HepG2 (cell line): ENCODE measurements around the gene TTC6. TPM values are rescaled to one million over a fixed set of nuclear protein-coding genes. Genes with fewer than 3 reads are reported as not detected.

ENCODE experiments used
- GATAD1 ChIP-seq: IDR thresholded peaks from 2 replicates; pipeline ENCODE4 v1.6.1; 2016; ENCODE audit warnings: missing genetic modification reagents, missing compliant biosample characterization
- GTF2F1 ChIP-seq: fragments of 150-350 bp; IDR thresholded peaks from 2 replicates; pipeline ENCODE4 v1.6.1; 2014; ENCODE audit warnings: low read length
- HHEX ChIP-seq: IDR thresholded peaks from 2 replicates; pipeline ENCODE4 v1.6.1; 2016; ENCODE audit warnings: control low read depth
- JUND ChIP-seq: sonication (generic); formaldehyde crosslinking; IDR thresholded peaks from 2 replicates; pipeline ENCODE4 v1.8.0; 2022; ENCODE audit warnings: mild to moderate bottlenecking, missing genetic modification reagents
- NRL ChIP-seq: sonication (generic); formaldehyde crosslinking; IDR thresholded peaks from 2 replicates; pipeline ENCODE4 v1.5.0; 2020; ENCODE audit warnings: missing genetic modification reagents, mild to moderate bottlenecking, moderate library complexity, borderline replicate concordance
- SUZ12 ChIP-seq: fragments of 150-350 bp; IDR thresholded peaks from 2 replicates; pipeline ENCODE4 v1.6.1; 2014; ENCODE audit warnings: low read depth, low read length
- TBL1XR1 ChIP-seq: fragments of 150-350 bp; IDR thresholded peaks from 2 replicates; pipeline ENCODE4 v1.6.1; 2014; ENCODE audit warnings: borderline replicate concordance, low read length; ENCODE audit not compliant: partially characterized antibody
- ZFP36 ChIP-seq: fragments of 150-350 bp; IDR thresholded peaks from 2 replicates; pipeline ENCODE4 v1.6.1; 2018; ENCODE audit warnings: borderline replicate concordance, low read length, low read depth; ENCODE audit not compliant: partially characterized antibody
- ZFP62 ChIP-seq: sonication (generic); formaldehyde crosslinking; IDR thresholded peaks from 2 replicates; pipeline ENCODE4 v1.4.0; 2020; ENCODE audit warnings: missing genetic modification reagents
- ZNF205 ChIP-seq: IDR thresholded peaks from 2 replicates; pipeline ENCODE4 v1.6.1; 2018; ENCODE audit warnings: missing biosample characterization, missing genetic modification reagents
- ZNF343 ChIP-seq: sonication (generic); formaldehyde crosslinking; IDR thresholded peaks from 2 replicates; pipeline ENCODE4 v1.4.0; 2020; ENCODE audit warnings: mild to moderate bottlenecking, missing genetic modification reagents
- ZNF432 ChIP-seq: sonication (generic); formaldehyde crosslinking; IDR thresholded peaks from 2 replicates; pipeline ENCODE4 v1.5.0; 2020; ENCODE audit warnings: missing genetic modification reagents, mild to moderate bottlenecking, borderline replicate concordance
- ZNF546 ChIP-seq: sonication (generic); formaldehyde crosslinking; conservative IDR thresholded peaks from 2 replicates; pipeline ENCODE4 v1.8.1; 2023; ENCODE audit warnings: mild to moderate bottlenecking, missing genetic modification reagents
- ZNF660 ChIP-seq: sonication (generic); formaldehyde crosslinking; IDR thresholded peaks from 2 replicates; pipeline ENCODE4 v1.5.1; 2020; ENCODE audit warnings: mild to moderate bottlenecking, low read depth, missing genetic modification reagents, borderline replicate concordance
- polyA plus RNA-seq, 8 experiments: library from polyadenylated mRNA; depleted of rRNA in 3 of 8; stranded (reverse) in 7 of 8; unstranded in 1 of 8; fragments of >200 nt; fragmentation: Illumina TruSeq in 4 of 8; extraction: Trizol in 4 of 8; gene quantifications; 2 replicates each; pipeline versions ENCODE4 v1.2.1 to v1.2.3, GENCODE V29; 2011 to 2016; ENCODE audit warnings: low read depth in 4 of 8, missing spikeins in 1 of 8, mixed read lengths in 1 of 8; ENCODE audit not compliant: insufficient read depth in 1 of 8
- total RNA-seq, 5 experiments: library from RNA; depleted of rRNA; stranded (reverse); fragments of >200 nt; fragmentation: Illumina TruSeq; extraction: Trizol; gene quantifications; 2 replicates each; pipeline ENCODE4 v1.2.3, GENCODE V29; 2016; ENCODE audit warnings: low read depth in 1 of 5
- TF ChIP-seq, protein P1 (sequence below): sonication (generic); formaldehyde crosslinking; IDR thresholded peaks from 2 replicates; pipeline ENCODE4 v1.4.0; 2020; ENCODE audit warnings: missing genetic modification reagents, borderline replicate concordance
- TF ChIP-seq, protein P2 (sequence below): sonication (generic); formaldehyde crosslinking; IDR thresholded peaks from 2 replicates; pipeline ENCODE4 v1.4.0; 2020; ENCODE audit warnings: missing genetic modification reagents, borderline replicate concordance
- TF ChIP-seq, protein P3 (sequence below): sonication (generic); formaldehyde crosslinking; IDR thresholded peaks from 2 replicates; pipeline ENCODE4 v1.4.0; 2020; ENCODE audit warnings: missing genetic modification reagents
- TF ChIP-seq, protein P4 (sequence below): sonication (generic); formaldehyde crosslinking; IDR thresholded peaks from 2 replicates; pipeline ENCODE4 v1.4.0; 2020; ENCODE audit warnings: mild to moderate bottlenecking, missing genetic modification reagents

The TTC6 gene
- total and polyA plus RNA-seq, 2 of the 13 experiments (the other 11 are each of a cell fraction or from before 2014, with no cell fraction given) = 9.3 to 27.4 TPM

DNA sequence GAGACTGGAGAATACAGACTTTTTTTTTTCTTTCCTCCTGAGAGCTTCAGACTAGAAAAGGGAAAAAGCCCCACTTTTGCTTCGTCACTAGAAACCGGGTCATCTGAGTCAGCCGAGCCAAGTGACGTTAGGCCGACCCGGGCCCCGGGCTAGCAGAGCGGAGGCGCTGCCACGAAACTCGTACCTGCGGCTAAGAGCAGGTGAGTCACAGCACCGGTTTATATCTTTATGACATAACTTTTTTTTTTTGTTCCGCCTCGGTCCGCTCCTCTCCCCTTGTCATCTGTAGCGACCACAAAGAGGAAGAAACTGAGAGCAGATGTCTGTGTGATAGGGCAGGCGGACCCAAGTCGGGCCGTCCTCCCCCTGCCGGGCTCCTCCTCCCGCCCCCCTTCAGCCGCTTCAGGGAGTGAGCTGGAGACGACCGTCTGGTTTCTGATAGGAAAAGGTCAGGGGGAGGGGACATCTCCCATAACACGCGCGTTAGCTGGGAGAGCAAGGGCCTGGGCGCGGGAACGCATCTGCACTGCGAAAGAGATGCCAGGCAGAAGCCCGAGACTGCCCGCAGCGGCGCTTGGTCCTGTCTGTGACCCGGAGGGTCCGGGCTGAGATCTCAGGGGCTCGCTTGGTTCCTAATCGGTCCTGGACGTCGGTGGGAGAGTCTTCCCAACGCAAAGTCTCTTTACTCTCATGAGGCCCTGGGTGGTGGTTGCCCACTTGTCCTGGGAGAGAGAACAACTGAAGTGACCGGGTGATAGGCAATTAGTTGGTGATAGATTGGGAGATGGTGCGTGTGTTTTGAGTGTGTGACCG lies 586 bp downstream of the TTC6 start (continued):
- TF ChIP-seq, protein P1, sequence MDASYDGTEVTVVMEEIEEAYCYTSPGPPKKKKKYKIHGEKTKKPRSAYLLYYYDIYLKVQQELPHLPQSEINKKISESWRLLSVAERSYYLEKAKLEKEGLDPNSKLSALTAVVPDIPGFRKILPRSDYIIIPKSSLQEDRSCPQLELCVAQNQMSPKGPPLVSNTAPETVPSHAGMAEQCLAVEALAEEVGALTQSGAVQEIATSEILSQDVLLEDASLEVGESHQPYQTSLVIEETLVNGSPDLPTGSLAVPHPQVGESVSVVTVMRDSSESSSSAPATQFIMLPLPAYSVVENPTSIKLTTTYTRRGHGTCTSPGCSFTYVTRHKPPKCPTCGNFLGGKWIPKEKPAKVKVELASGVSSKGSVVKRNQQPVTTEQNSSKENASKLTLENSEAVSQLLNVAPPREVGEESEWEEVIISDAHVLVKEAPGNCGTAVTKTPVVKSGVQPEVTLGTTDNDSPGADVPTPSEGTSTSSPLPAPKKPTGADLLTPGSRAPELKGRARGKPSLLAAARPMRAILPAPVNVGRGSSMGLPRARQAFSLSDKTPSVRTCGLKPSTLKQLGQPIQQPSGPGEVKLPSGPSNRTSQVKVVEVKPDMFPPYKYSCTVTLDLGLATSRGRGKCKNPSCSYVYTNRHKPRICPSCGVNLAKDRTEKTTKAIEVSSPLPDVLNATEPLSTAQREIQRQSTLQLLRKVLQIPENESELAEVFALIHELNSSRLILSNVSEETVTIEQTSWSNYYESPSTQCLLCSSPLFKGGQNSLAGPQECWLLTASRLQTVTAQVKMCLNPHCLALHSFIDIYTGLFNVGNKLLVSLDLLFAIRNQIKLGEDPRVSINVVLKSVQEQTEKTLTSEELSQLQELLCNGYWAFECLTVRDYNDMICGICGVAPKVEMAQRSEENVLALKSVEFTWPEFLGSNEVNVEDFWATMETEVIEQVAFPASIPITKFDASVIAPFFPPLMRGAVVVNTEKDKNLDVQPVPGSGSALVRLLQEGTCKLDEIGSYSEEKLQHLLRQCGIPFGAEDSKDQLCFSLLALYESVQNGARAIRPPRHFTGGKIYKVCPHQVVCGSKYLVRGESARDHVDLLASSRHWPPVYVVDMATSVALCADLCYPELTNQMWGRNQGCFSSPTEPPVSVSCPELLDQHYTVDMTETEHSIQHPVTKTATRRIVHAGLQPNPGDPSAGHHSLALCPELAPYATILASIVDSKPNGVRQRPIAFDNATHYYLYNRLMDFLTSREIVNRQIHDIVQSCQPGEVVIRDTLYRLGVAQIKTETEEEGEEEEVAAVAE (CRISPR knock-in tag) = peak; percentile 84
- TF ChIP-seq HHEX (CRISPR knock-in tag) = 0 out of 2 replicates have a peak, but pooled peaks have one; percentile 11
- TF ChIP-seq GATAD1 (CRISPR knock-in tag) = peak; percentile 75
- TF ChIP-seq, protein P2, sequence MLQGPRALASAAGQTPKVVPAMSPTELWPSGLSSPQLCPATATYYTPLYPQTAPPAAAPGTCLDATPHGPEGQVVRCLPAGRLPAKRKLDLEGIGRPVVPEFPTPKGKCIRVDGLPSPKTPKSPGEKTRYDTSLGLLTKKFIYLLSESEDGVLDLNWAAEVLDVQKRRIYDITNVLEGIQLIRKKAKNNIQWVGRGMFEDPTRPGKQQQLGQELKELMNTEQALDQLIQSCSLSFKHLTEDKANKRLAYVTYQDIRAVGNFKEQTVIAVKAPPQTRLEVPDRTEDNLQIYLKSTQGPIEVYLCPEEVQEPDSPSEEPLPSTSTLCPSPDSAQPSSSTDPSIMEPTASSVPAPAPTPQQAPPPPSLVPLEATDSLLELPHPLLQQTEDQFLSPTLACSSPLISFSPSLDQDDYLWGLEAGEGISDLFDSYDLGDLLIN = peak; percentile 92; the same call in 1 of the 2 replicates
- peak; percentile 25; the same call in 1 of the 2 replicates for TF ChIP-seq ZNF660 (CRISPR knock-in tag)
- TF ChIP-seq ZNF432 (CRISPR knock-in tag) = 0 out of 2 replicates have a peak, but pooled peaks have one; percentile 78
- peak; percentile 99 for TF ChIP-seq NRL
- no peak for TF ChIP-seq SUZ12
- TF ChIP-seq ZNF343 (CRISPR knock-in tag) = peak; percentile 98
- TF ChIP-seq, protein P3, sequence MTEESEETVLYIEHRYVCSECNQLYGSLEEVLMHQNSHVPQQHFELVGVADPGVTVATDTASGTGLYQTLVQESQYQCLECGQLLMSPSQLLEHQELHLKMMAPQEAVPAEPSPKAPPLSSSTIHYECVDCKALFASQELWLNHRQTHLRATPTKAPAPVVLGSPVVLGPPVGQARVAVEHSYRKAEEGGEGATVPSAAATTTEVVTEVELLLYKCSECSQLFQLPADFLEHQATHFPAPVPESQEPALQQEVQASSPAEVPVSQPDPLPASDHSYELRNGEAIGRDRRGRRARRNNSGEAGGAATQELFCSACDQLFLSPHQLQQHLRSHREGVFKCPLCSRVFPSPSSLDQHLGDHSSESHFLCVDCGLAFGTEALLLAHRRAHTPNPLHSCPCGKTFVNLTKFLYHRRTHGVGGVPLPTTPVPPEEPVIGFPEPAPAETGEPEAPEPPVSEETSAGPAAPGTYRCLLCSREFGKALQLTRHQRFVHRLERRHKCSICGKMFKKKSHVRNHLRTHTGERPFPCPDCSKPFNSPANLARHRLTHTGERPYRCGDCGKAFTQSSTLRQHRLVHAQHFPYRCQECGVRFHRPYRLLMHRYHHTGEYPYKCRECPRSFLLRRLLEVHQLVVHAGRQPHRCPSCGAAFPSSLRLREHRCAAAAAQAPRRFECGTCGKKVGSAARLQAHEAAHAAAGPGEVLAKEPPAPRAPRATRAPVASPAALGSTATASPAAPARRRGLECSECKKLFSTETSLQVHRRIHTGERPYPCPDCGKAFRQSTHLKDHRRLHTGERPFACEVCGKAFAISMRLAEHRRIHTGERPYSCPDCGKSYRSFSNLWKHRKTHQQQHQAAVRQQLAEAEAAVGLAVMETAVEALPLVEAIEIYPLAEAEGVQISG = peak; percentile 87
- TF ChIP-seq, protein P4, sequence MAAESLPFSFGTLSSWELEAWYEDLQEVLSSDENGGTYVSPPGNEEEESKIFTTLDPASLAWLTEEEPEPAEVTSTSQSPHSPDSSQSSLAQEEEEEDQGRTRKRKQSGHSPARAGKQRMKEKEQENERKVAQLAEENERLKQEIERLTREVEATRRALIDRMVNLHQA (CRISPR knock-in tag) = peak; percentile 44; the same call in 1 of the 2 replicates
- TF ChIP-seq JUND (CRISPR knock-in tag) = 0 out of 2 replicates have a peak, but pooled peaks have one; percentile 34
- peak; percentile 91; the same call in 1 of the 2 replicates for TF ChIP-seq ZFP62 (CRISPR knock-in tag)
- TF ChIP-seq TBL1XR1 = peak; percentile 46
- TF ChIP-seq ZFP36 = no peak
- peak; percentile 54; the same call in 1 of the 2 replicates for TF ChIP-seq ZNF546 (CRISPR knock-in tag)
- TF ChIP-seq ZNF205 = peak; percentile 93
- no peak for TF ChIP-seq GTF2F1
